D341Med (cell line): ENCODE measurements around the gene RNF167.

Source experiments
- DNase-seq: peaks from one replicate; pipeline ENCODE4 v3.0.0; 2012; ENCODE audit warnings: low spot score

The RNF167 gene

DNA sequence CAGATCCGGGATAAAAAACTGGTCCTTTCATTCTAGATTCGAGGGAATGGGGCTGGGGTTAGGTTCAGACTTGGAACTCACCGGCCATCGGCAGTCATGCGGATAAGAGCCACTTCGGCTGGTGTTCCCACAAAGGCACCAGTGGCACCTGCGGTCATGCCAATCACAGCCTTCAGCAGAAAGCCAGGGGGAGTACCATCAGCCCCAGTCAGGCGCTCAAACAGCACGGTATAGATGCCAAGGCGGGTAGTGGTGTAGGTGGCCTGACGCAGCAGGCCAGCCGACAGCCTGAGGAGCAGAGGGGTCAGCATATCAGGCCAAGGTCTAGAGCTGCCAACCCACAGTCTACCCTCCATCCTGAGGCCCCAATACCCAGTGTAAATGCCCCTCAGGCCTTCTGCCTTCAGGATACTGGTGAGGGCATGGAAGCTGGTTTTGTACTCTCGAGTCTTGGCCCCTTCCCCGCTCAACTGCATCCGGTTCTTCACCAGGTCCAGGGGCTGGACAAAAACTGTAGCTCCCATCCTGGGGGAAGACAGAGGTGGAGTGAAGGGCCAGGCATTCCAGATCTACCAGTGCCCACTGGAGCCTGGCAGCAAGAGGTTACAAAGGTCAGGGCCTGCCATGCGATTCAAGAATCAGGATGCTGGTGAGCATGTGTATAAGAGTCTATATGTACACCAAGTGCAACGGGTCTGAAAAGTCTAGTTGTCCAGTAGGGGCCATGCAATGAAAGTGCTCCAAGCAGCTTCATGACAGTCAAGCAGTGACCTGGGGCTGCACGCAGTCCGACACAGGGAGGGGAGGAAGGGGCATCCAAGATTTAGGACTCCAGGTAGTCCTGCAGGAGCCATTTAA is 1.2 kb upstream of the RNF167 start:
- no peak for DNase-seq

GRCh38 chr17:4939546-4939795 is 597 bp upstream of the RNF167 start:
- DNase-seq = no peak

DNA sequence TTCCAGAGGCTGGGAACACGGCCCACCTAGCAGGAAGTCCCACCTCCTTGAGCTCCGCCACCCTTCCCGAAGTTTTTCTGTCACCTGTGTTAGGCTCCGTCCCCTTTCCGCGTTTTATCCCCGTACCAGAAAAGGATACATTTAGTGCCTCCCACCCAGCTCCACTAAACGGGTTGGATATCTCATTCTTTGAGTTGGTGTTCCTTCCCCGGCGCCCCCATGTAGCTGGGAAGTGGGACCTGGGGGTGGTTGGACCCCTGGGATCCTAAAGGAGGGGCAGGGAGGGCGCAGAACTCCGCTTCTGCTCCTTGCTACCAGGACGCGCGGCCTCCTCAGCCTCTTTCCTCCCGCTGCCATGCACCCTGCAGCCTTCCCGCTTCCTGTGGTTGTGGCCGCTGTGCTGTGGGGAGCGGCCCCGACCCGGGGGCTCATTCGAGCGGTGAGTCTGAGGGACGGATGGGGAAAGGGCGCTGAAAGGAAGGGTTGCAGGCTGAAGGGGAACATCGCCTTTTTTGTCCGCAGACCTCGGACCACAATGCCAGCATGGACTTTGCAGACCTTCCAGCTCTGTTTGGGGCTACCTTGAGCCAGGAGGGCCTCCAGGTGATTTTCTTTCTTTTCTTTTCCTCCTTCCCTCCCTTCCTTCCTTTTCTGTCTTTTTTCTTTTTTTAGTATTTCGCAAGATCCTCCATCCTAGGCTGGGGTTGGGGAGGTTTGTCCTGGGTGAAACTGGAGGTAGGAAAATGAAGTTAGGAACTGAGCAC is 669 bp downstream of the RNF167 start:
- peak; percentile 77 for DNase-seq

GRCh38 chr17:4941319-4941610 is 1.2 kb downstream of the RNF167 start:
- DNase-seq = no peak

GRCh38 chr17:4942760-4943508 is 2.9 kb downstream of the RNF167 start:
- DNase-seq = no peak

GRCh38 chr17:4944163-4944553 is 4.1 kb downstream of the RNF167 start:
- DNase-seq = no peak

GRCh38 chr17:4944554-4945175 is 4.6 kb downstream of the RNF167 start:
- no peak for DNase-seq

DNA sequence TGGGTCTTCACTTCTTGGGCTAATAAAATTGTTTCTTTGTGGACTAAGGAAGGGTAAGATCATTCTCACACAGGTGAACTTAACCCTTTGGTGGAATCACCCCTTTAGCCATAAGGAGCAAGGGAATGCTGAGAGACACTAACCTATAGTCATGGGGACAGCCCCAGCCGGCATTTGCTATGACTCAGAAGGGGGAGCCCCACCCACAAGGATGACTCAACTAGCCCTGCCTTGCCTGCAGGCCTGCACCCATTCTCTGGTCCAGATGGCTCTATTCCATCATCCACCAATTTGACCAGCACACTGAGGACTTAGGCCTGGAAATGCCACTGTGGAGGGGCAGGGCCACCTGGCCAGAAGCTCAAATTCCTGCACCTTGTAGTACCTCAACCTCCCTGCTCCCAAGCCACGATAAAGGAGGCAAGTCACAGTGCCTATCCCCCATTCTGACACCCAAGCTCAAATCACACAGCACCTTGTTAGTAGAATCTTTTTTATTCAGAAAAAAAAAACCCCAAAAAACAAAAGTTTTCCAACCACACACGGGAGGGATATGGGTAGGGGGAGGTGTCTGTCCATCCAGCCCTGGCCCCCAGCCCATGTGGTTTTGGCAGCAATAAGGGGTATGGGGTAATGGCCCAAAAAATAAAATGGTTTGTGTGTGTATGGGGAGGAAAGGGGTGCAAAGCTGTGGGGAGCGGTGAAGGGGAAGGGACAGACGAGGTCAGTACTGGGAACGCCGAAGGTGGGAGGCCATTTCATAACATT is 5.3 kb downstream of the RNF167 start:
- DNase-seq = no peak

GRCh38 chr17:4945944-4946280 is 5.8 kb downstream of the RNF167 start:
- DNase-seq = no peak

GRCh38 chr17:4946312-4946976 is 6.4 kb downstream of the RNF167 start:
- DNase-seq = no peak

- no peak for DNase-seq
Measured at GRCh38 chr17:4947010-4947410, 6.9 kb downstream of the RNF167 start.

DNA sequence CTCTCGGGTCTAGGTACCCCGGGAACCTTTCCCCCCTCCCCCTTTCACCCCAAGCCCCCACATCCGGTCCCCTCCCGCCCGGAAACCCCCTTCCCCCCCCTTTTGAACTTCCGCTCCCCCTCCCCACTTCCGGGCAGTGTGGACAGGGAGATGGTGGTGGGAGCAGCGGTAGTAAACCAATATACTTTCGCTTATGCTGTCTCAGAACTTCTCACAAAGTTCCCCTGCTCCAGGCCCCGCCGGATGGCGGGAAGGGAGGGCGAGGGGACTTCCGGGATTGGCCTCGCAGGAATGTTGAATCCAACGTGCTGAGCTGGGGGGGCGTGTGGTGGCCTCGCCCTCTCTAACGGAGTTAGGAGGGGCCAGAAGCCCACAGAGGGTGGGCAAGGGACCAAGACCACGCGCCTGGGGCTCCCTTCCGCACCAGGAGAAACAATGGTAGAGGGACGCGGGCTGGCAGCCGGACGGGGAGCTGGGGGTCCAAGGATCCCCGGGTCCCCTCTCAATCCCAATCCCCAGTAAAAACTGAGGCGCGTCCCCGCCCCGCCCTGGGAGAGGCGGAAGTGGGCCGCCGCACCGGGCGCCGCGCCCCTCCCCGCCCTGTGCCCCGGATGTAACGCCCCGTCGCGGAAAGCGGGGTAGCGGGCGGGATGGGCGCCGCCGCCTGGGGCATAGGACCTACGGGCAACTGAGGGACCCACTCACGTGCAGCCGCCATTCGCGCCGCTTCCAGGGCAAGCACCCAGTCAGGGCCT is 7.5 kb downstream of the RNF167 start:
- peak; percentile 63 for DNase-seq

GRCh38 chr17:4948166-4948930 is 8.3 kb downstream of the RNF167 start, which contains the start of gene PFN1:
Gene PFN1, minus strand, starts transcription at chr17:4948530. Its CDS starts 136 bp downstream, at chr17:4948394.
- peak; percentile 77 for DNase-seq

DNA sequence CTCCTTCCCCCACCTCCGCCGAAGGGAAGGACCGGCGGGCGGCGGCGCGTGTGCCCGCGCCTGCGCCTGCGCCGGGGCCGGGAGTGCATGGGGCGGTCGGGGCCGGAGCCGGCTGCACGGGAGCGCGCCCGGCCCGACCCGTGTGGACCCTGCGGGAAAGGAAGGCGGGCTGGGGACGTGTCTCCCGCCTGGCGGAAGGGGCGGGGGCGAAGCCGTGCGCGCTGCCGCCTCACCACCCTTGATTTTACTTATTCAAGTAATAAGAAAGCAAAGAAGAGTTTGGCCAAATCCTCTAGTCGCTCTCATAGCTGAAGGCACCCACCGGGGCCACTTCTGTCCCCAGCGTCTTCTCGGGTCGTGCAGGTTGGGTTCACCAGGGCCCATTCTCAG is 8.9 kb downstream of the RNF167 start:
- peak; percentile 88 for DNase-seq

GRCh38 chr17:4949321-4950074 is 9.4 kb downstream of the RNF167 start:
- DNase-seq = peak; percentile 72

DNA sequence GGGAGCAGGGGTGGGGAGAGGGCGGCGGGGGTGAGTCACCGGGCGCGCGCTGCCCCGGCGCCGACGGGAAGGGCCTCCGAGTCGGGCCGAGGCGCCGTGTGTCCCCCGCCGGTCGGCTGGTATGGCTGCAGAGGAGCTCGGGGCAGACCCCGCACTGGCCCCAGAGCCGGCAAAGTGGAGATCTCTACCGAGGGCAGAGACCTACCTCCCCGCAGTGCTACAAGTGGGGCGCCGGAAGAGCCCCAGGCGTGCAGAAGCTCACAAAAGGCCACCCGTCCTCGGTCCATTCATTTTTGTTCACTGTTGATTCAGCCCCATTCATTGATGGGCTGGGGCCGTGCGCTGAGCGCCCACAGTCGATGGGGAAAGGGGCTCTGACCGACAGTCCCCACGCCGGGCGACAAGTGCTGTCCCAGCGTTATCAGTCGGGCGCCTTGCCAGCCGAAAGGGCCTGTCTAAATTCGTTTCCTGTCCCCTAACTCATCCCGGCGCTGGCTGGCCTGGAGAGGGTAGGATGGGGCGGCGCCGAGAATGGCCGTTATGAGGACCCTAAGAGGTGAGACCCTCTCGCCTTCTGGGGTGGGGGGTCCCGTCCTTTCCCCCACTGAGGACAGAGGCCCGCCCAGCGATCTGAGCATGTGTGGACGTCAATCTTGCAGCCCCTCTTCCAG is 10.1 kb downstream of the RNF167 start:
- DNase-seq = no peak

- DNase-seq = peak; percentile 48
Measured at GRCh38 chr17:4950746-4951204, 10.7 kb downstream of the RNF167 start, which contains the start of gene ENO3. Gene ENO3, plus strand, starts transcription at chr17:4951119. Its CDS starts 711 bp downstream, at chr17:4951830.

DNA sequence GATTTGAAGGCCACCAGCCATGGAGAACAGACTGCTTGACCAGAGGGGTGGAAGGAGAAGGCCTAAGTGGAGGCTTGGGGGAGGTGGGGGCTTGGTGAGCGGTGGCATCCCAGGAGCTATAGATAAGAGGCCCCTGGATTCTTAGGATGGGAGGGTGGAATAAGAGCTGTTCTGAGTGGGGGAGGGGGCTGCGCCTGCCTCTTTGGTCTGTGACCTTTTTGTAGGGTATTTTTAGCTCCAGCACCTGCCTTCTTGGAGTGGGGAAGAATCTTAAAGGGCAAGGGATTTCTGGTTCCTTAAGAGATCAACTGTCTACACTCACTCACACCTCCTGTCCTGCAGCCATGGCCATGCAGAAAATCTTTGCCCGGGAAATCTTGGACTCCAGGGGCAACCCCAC is 11.4 kb downstream of the RNF167 start:
- DNase-seq = no peak
